HEK293 (cell line): ENCODE results near the gene NIPBL.

Experiments used
- CTCF ChIP-seq: fragments of 450-650 bp; formaldehyde crosslinking; IDR thresholded peaks from 2 replicates; pipeline ENCODE4 v1.5.1; 2016; ENCODE audit warnings: missing biosample characterization, missing genetic modification characterization
- ELK4 ChIP-seq: IDR thresholded peaks from 2 replicates; pipeline ENCODE4 v1.6.1; 2011; ENCODE audit warnings: mild to moderate bottlenecking, low read depth, low read length, borderline replicate concordance
- KLF16 ChIP-seq: fragments of 450-650 bp; formaldehyde crosslinking; IDR thresholded peaks from 2 replicates; pipeline ENCODE4 v1.5.1; 2017; ENCODE audit warnings: missing biosample characterization, missing genetic modification characterization
- SALL2 ChIP-seq: fragments of 450-650 bp; formaldehyde crosslinking; IDR thresholded peaks from 2 replicates; pipeline ENCODE4 v1.5.0; 2017; ENCODE audit warnings: missing biosample characterization, mild to moderate bottlenecking, missing genetic modification characterization, borderline replicate concordance
- SETDB1 ChIP-seq: IDR thresholded peaks from one replicate; pipeline ENCODE4 v1.6.1; 2017; ENCODE audit warnings: mild to moderate bottlenecking, low read length, moderate library complexity, mixed read lengths; ENCODE audit not compliant: insufficient read length
- ZBTB7A ChIP-seq: fragments of 450-650 bp; formaldehyde crosslinking; IDR thresholded peaks from 2 replicates; pipeline ENCODE4 v1.5.1; 2016; ENCODE audit warnings: low read depth, missing biosample characterization, missing genetic modification characterization
- ZEB2 ChIP-seq: fragments of 450-650 bp; formaldehyde crosslinking; IDR thresholded peaks from 2 replicates; pipeline ENCODE4 v1.5.1; 2016; ENCODE audit warnings: missing biosample characterization, missing genetic modification characterization
- ZNF274 ChIP-seq, 2 experiments: fragments of 200-500 bp in 1 of 2; fragments of 450-650 bp in 1 of 2; sonication (Bioruptor generic) in 1 of 2; formaldehyde crosslinking in 1 of 2; IDR thresholded peaks; 2 replicates each; pipeline versions ENCODE4 v1.5.1 to v1.6.1; 2014 to 2016; ENCODE audit warnings: borderline replicate concordance in 1 of 2, inconsistent platforms in 1 of 2, low read length in 1 of 2, missing biosample characterization in 1 of 2, missing genetic modification characterization in 1 of 2
- TF ChIP-seq, protein P1 (sequence below): fragments of 450-650 bp; formaldehyde crosslinking; IDR thresholded peaks from 2 replicates; pipeline ENCODE4 v1.5.1; 2016; ENCODE audit warnings: missing biosample characterization, missing genetic modification characterization
- TF ChIP-seq, protein P2 (sequence below): fragments of 450-650 bp; formaldehyde crosslinking; IDR thresholded peaks from 2 replicates; pipeline ENCODE4 v1.5.1; 2016; ENCODE audit warnings: missing biosample characterization, missing genetic modification characterization
- TF ChIP-seq, protein P3 (sequence below): sonication (generic); formaldehyde crosslinking; IDR thresholded peaks from 2 replicates; pipeline ENCODE4 v1.8.1; 2022; ENCODE audit warnings: mild to moderate bottlenecking, moderate library complexity, missing genetic modification reagents
- TF ChIP-seq, protein P4 (sequence below): fragments of 450-650 bp; formaldehyde crosslinking; IDR thresholded peaks from 2 replicates; pipeline ENCODE4 v1.5.1; 2016; ENCODE audit warnings: missing biosample characterization, missing genetic modification characterization

- TF ChIP-seq CTCF (tag by site-specific recombination) (no peak), ZEB2 (no peak), ELK4 (no peak), ZBTB7A (tag by site-specific recombination) (no peak), SETDB1 (no peak), SALL2 (no peak), KLF16 (no peak), ZNF274 (IDR thresholded peaks at IDR 0.05; ENCODE audit: low read length) (no peak), ZNF274 (tag by site-specific recombination; IDR thresholded peaks at IDR 0.05; ENCODE audit: borderline replicate concordance) (no peak)
- TF ChIP-seq, protein P1, sequence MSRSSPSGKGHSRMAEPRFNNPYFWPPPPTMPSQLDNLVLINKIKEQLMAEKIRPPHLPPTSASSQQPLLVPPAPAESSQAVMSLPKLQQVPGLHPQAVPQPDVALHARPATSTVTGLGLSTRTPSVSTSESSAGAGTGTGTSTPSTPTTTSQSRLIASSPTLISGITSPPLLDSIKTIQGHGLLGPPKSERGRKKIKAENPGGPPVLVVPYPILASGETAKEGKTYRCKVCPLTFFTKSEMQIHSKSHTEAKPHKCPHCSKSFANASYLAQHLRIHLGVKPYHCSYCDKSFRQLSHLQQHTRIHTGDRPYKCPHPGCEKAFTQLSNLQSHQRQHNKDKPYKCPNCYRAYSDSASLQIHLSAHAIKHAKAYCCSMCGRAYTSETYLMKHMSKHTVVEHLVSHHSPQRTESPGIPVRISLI (tag by site-specific recombination): no peak
- TF ChIP-seq, protein P2, sequence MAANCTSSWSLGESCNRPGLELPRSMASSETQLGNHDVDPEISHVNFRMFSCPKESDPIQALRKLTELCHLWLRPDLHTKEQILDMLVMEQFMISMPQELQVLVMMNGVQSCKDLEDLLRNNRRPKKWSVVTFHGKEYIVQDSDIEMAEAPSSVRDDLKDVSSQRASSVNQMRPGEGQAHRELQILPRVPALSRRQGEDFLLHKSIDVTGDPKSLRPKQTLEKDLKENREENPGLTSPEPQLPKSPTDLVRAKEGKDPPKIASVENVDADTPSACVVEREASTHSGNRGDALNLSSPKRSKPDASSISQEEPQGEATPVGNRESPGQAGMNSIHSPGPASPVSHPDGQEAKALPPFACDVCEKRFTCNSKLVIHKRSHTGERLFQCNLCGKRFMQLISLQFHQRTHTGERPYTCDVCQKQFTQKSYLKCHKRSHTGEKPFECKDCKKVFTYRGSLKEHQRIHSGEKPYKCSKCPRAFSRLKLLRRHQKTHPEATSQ (tag by site-specific recombination): no peak
- TF ChIP-seq, protein P3, sequence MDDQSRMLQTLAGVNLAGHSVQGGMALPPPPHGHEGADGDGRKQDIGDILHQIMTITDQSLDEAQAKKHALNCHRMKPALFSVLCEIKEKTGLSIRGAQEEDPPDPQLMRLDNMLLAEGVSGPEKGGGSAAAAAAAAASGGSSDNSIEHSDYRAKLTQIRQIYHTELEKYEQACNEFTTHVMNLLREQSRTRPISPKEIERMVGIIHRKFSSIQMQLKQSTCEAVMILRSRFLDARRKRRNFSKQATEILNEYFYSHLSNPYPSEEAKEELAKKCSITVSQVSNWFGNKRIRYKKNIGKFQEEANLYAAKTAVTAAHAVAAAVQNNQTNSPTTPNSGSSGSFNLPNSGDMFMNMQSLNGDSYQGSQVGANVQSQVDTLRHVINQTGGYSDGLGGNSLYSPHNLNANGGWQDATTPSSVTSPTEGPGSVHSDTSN (CRISPR knock-in tag): no peak
- TF ChIP-seq, protein P4, sequence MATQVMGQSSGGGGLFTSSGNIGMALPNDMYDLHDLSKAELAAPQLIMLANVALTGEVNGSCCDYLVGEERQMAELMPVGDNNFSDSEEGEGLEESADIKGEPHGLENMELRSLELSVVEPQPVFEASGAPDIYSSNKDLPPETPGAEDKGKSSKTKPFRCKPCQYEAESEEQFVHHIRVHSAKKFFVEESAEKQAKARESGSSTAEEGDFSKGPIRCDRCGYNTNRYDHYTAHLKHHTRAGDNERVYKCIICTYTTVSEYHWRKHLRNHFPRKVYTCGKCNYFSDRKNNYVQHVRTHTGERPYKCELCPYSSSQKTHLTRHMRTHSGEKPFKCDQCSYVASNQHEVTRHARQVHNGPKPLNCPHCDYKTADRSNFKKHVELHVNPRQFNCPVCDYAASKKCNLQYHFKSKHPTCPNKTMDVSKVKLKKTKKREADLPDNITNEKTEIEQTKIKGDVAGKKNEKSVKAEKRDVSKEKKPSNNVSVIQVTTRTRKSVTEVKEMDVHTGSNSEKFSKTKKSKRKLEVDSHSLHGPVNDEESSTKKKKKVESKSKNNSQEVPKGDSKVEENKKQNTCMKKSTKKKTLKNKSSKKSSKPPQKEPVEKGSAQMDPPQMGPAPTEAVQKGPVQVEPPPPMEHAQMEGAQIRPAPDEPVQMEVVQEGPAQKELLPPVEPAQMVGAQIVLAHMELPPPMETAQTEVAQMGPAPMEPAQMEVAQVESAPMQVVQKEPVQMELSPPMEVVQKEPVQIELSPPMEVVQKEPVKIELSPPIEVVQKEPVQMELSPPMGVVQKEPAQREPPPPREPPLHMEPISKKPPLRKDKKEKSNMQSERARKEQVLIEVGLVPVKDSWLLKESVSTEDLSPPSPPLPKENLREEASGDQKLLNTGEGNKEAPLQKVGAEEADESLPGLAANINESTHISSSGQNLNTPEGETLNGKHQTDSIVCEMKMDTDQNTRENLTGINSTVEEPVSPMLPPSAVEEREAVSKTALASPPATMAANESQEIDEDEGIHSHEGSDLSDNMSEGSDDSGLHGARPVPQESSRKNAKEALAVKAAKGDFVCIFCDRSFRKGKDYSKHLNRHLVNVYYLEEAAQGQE (tag by site-specific recombination): no peak
Measured at GRCh38 chr5:36934740-36935356, 58.3 kb downstream of the NIPBL start.
